ENCODE measurements around the gene MTMR3. TPM values are rescaled to one million over a fixed set of nuclear protein-coding genes. Genes with fewer than 3 reads are reported as not detected.

The MTMR3 gene
- total and polyA plus RNA-seq, 9 donors, result 21.4 to 66.2 (median 47.8) TPM

DNA sequence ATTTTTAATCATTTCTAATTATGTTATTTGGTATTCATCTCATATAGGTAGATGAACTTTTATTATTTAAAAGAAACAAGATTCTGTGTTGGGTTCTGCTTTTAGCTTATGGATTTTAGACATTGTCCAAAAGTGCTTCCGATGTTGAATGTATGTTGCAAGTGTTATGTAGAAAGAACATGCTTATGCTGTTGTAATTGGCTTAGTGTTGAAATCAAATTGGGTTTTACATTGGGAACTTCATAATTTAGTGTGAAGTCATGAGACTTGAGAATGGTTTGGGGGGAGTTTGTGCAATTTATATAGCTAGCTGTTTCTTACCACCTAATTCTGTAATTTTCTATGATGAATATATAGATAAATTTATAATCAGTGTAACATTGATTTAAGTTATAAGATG is 3.6 kb downstream of the MTMR3 start:
- Histone ChIP-seq H3K4me3 (no peak overlapping the region), H3K36me3 (no peaks in the 10 kb centered on the region), H3K27me3 (no peaks in the 10 kb centered on the region), H3K4me1 (ENCODE audit: insufficient read depth) (peaks cover 18% of the 10 kb centered on the region), H3K27ac (no peak overlapping the region), H3K9me3 (no peaks in the 10 kb centered on the region)
- intact Hi-C loops (cut with DNase I), result loop anchor here in 2 of 4 donors (10.0 kb wide), 2 partner anchors 108 to 118 kb away; no protein-coding TSS in a partner anchor
- no peak for TF ChIP-seq POLR2A (IDR thresholded peaks at IDR 0.05)
- TF ChIP-seq, protein P1, sequence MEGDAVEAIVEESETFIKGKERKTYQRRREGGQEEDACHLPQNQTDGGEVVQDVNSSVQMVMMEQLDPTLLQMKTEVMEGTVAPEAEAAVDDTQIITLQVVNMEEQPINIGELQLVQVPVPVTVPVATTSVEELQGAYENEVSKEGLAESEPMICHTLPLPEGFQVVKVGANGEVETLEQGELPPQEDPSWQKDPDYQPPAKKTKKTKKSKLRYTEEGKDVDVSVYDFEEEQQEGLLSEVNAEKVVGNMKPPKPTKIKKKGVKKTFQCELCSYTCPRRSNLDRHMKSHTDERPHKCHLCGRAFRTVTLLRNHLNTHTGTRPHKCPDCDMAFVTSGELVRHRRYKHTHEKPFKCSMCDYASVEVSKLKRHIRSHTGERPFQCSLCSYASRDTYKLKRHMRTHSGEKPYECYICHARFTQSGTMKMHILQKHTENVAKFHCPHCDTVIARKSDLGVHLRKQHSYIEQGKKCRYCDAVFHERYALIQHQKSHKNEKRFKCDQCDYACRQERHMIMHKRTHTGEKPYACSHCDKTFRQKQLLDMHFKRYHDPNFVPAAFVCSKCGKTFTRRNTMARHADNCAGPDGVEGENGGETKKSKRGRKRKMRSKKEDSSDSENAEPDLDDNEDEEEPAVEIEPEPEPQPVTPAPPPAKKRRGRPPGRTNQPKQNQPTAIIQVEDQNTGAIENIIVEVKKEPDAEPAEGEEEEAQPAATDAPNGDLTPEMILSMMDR (IDR thresholded peaks at IDR 0.05), result no peak
- no peak for TF ChIP-seq EP300 (IDR thresholded peaks at IDR 0.05)
- no peak for DNase-seq
- WGBS, 3 donors, result 79 to 95% (median 89%) methylated on average over 1 of the region's 1 CpG

DNA sequence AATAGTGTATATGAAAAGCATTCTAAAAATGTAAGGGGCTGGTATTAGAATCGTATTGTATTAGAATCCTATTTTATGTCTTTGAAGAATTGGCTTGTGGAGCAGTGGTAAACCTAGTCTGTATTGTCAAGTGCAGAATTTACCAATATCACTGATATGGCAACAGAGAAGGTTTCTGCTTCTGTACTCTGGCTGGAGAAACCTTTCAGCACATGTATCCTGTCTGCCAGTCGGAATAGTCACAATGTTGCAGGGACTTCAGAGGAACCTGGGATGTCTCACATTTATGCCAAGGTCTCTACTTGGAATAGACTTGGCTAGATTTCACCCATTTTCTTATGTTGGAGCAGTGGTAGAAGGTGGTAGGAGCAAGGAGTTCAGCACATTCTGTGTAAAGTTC is 4.4 kb downstream of the MTMR3 start:
- WGBS, 3 donors, result 24 to 37% (median 32%) methylated on average over 2 of the region's 2 CpGs
- no peaks in the 10 kb centered on the region for H3K36me3 ChIP-seq
- DNase-seq, result no peak
- no peak for TF ChIP-seq EP300 (IDR thresholded peaks at IDR 0.05)
- no peak for TF ChIP-seq POLR2A (IDR thresholded peaks at IDR 0.05)
- TF ChIP-seq, protein P1 (IDR thresholded peaks at IDR 0.05), result no peak
- no peak overlapping the region for H3K27ac ChIP-seq
- no peaks in the 10 kb centered on the region for H3K27me3 ChIP-seq
- H3K9me3 ChIP-seq, result no peaks in the 10 kb centered on the region
- no peak overlapping the region for H3K4me3 ChIP-seq
- peaks cover 18% of the 10 kb centered on the region for H3K4me1 ChIP-seq (ENCODE audit: insufficient read depth)
- intact Hi-C loops (cut with DNase I), result loop anchor here in 2 of 4 donors (10.0 kb wide), 2 partner anchors 107 to 117 kb away; no protein-coding TSS in a partner anchor

DNA sequence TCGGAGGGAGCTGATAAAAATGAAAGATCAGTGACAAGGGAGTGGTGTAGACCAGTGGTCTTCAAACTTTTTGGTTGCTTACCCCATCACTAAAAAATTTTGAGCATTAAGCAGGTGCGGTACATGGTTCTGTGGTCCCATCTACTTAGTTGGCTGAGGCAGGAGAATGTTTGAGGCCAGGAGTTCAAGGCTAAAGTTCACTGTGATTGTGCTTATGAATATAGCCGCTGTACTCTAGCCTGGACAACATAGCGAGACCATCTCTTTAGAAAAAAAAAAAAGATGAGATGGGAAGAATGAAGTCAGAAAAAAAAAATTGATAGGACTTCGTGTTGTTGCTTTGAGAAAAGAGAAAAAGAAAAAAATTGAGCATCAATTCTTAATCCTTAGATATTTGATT is 7.8 kb downstream of the MTMR3 start:
- no peaks in the 10 kb centered on the region for H3K36me3 ChIP-seq
- intact Hi-C loops (cut with DNase I), result no loop called here
- H3K4me1 ChIP-seq (ENCODE audit: insufficient read depth), result peaks cover 12% of the 10 kb centered on the region
- H3K4me3 ChIP-seq, result no peak overlapping the region
- DNase-seq, result no peak
- no peak overlapping the region for H3K27ac ChIP-seq
- no peaks in the 10 kb centered on the region for H3K27me3 ChIP-seq
- WGBS, 3 donors, result 87 to 88% (median 87%) methylated on average over 5 of the region's 5 CpGs
- TF ChIP-seq EP300 (IDR thresholded peaks at IDR 0.05) (no peak), POLR2A (IDR thresholded peaks at IDR 0.05) (no peak)
- TF ChIP-seq, protein P1 (IDR thresholded peaks at IDR 0.05), result no peak
- H3K9me3 ChIP-seq, result no peaks in the 10 kb centered on the region

DNA sequence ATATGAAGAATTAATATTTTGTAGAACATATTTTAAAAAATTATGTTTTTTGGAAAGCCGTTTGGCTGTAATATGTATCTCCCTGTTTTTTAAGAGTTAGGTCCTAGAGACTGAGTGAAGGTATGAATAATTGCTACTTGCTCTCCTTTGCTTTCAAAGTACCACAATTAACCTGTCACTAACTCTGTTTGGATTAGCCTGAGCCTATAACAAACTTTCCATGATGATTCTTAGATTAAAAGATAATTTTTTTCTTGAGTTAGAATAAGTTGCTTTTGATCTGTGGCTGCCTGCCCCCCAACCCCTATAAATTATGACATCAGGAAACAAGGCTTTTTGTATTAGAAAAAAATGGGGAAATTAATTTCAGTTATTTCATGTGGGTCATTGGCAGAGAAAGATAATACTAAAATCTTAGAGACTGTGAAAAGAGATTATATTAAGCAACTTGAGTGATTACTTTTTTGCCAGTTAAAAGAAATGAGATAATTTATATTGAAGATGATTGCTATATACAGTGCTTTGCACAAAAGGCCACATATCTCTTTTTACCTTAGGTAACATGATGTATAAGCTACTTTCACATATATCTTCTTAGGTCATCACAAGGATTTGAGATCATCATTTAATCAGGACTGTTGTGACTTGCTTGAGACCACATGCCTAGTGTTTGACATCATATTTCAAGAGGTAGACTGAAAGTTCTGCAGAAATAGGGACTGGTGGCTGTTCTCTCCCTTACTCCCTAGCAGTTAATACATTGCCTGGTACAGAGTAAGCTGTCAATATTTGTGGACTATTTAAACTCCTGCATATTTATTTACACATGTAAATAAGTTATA is 9.6 kb downstream of the MTMR3 start:
- Histone ChIP-seq H3K9me3 (no peaks in the 10 kb centered on the region), H3K4me3 (no peak overlapping the region), H3K27ac (no peak overlapping the region), H3K27me3 (no peaks in the 10 kb centered on the region), H3K36me3 (no peaks in the 10 kb centered on the region), H3K4me1 (ENCODE audit: insufficient read depth) (peaks cover 9% of the 10 kb centered on the region)
- no peak for TF ChIP-seq POLR2A (IDR thresholded peaks at IDR 0.05)
- no peak for TF ChIP-seq EP300 (IDR thresholded peaks at IDR 0.05)
- TF ChIP-seq, protein P1 (IDR thresholded peaks at IDR 0.05), result no peak
- no peak for DNase-seq
- 74 to 77% (median 77%) methylated on average over 1 of the region's 1 CpG for WGBS, 3 donors
- intact Hi-C loops (cut with DNase I), result no loop called here
